Measurements from ENCODE around the gene APC2. TPM values are rescaled to one million over a fixed set of nuclear protein-coding genes. Genes with fewer than 3 reads are reported as not detected.

The APC2 gene
- total RNA-seq, 2 donors from 2014 or later, result 0.04 to 0.21 TPM

DNA sequence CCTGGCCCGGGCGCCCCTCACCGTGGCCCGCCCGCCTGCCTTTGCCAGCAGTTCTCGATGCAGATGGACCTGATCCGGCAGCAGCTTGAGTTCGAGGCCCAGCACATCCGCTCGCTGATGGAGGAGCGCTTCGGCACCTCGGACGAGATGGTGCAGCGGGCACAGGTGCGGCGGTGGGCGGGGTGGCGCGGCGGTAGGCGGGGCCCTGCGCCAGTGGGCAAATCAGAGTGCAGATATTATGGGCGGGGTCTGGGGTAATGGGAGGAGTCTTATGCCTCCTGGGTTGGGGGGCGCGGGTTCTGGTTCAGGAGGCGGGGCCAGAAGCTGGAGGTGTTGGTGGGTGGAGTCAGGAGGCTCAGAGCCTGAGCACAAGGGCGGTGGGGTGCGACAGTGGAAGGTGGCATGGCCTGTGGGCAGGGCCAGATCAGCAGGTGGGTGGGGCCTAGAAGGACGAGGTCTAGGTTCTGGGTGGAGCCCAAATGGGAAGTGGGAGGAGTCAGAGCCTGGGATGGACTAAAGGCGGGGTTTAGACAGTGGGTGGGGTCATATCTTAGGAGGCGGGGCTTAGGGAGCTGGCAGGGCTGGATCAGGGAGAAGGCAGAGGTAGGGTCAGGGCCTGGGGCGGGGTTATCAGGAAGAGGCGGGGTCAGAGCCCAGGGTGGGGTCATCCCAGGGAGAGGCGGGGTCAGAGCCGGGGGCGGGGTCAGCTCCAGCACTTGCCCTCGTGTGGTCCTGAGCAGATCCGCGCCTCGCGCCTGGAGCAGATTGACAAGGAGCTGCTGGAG, 5.6 kb downstream of the APC2 start:
- H3K27me3 Mint-ChIP-seq, result peaks cover 18% of the 10 kb centered on the region
- H3K27ac Mint-ChIP-seq, result no peak overlapping the region
- peak; percentile 65 for ATAC-seq (replicated peaks)
- peaks cover 8% of the 10 kb centered on the region for H3K36me3 Mint-ChIP-seq (ENCODE audit: low read depth)
- H3K4me3 Mint-ChIP-seq, result peak overlapping the region; percentile 23
- H3K4me1 Mint-ChIP-seq, result peaks cover 9% of the 10 kb centered on the region
- H3K9me3 Mint-ChIP-seq, result no peaks in the 10 kb centered on the region

- Mint-ChIP-seq H3K36me3 (ENCODE audit: low read depth) (peaks cover 5% of the 10 kb centered on the region), H3K9me3 (no peaks in the 10 kb centered on the region), H3K4me3 (no peak overlapping the region), H3K4me1 (peaks cover 9% of the 10 kb centered on the region), H3K27me3 (peaks cover 12% of the 10 kb centered on the region), H3K27ac (no peak overlapping the region)
- ATAC-seq (replicated peaks), result no peak
These were observed 6.4 kb downstream of the APC2 start for GRCh38 chr19:1456121-1456900.

DNA sequence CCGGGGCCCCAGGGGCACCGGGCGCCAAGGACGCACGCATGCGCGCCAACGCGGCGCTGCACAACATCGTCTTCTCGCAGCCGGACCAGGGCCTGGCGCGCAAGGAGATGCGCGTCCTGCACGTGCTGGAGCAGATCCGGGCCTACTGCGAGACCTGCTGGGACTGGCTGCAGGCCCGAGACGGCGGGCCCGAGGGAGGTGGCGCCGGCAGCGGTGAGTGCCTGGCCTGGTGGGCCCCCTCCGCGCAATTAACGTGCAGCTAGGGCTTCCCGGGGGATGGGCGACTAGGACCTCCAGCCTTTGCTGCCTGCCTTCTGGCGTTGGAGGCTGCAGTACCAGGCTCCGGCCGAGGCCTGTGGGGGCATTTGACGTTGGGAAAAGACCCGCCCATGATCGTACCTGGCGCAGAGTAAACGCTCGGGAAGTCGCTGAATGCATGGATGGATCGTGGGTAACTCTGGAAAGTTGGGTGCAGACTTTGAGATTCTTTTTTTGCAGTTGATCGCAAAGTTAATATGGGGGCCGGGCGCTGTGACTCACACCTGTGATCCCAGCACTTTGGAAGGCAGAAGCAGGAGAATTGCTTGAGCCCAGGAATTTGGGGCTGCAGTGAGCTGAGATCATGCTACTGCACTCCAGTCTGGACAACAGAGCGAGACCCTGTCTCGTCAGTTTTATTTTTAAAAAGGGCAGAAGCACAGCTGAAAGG, 7.3 kb downstream of the APC2 start:
- H3K4me3 Mint-ChIP-seq, result no peak overlapping the region
- ATAC-seq (replicated peaks), result no peak
- H3K27ac Mint-ChIP-seq, result no peak overlapping the region

GRCh38 chr19:1457892-1458291, 8.0 kb downstream of the APC2 start:
- Mint-ChIP-seq H3K4me3 (no peak overlapping the region), H3K36me3 (ENCODE audit: low read depth) (peaks cover 5% of the 10 kb centered on the region), H3K27me3 (peaks cover 12% of the 10 kb centered on the region), H3K9me3 (no peaks in the 10 kb centered on the region), H3K27ac (no peak overlapping the region), H3K4me1 (peaks cover 9% of the 10 kb centered on the region)
- no peak for ATAC-seq (replicated peaks)

More for the DNA sequence above, 7.3 kb downstream of the APC2 start:
- Mint-ChIP-seq H3K4me1 (peaks cover 9% of the 10 kb centered on the region), H3K9me3 (no peaks in the 10 kb centered on the region), H3K36me3 (ENCODE audit: low read depth) (peaks cover 5% of the 10 kb centered on the region), H3K27me3 (peaks cover 12% of the 10 kb centered on the region)

- Mint-ChIP-seq H3K27ac (no peak overlapping the region), H3K27me3 (peaks cover 6% of the 10 kb centered on the region), H3K36me3 (ENCODE audit: low read depth) (peaks cover 5% of the 10 kb centered on the region), H3K9me3 (no peaks in the 10 kb centered on the region), H3K4me1 (peaks cover 9% of the 10 kb centered on the region), H3K4me3 (no peak overlapping the region)
- ATAC-seq (replicated peaks), result no peak
These were observed 9.6 kb downstream of the APC2 start for GRCh38 chr19:1459479-1459878.

DNA sequence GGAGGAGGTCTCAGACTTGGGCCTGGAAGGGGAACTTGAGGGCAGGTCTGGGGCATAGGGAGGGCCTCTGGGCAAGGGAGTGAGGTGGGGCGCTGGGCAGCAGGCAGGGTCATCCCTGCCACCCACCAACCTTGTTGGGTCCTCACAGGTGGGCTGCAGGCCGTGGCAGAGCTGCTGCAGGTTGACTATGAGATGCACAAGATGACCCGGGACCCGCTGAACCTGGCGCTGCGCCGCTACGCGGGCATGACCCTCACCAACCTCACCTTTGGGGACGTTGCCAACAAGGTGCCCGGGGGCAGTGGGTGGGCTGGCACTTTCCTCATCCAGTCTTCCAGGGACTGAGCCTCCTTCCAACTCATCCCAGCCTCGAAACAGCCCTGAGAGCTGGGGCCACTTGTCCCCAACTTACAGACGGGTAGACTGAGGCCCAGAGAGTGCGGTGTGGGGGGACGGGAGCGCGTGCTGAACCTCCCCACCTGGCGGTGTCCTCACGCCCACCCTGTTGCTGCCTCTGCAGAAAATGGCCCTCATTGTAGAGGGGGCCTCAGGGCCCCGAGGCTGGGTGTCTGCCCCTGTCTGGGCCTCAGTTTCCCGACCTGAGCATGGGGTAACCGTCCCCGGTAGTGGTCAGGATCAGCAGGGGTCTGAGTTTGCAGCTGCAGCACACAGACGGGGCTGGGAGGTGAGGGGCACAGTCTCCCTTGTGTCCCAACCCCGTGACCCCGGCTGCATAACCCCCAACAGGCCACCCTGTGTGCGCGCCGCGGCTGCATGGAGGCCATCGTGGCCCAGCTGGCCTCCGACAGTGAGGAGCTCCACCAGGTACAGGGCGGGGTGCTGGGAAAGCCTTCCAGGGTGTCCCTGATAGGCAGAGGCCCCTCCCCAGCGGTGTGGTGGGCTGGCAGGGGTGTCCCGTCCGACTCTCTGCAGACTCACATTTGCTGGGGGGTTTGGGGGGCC, 10.4 kb downstream of the APC2 start:
- Mint-ChIP-seq H3K36me3 (ENCODE audit: low read depth) (peaks cover 5% of the 10 kb centered on the region), H3K4me3 (no peak overlapping the region), H3K27me3 (peaks cover 6% of the 10 kb centered on the region), H3K4me1 (peaks cover 9% of the 10 kb centered on the region), H3K9me3 (no peaks in the 10 kb centered on the region), H3K27ac (no peak overlapping the region)
- ATAC-seq (replicated peaks), result no peak

DNA sequence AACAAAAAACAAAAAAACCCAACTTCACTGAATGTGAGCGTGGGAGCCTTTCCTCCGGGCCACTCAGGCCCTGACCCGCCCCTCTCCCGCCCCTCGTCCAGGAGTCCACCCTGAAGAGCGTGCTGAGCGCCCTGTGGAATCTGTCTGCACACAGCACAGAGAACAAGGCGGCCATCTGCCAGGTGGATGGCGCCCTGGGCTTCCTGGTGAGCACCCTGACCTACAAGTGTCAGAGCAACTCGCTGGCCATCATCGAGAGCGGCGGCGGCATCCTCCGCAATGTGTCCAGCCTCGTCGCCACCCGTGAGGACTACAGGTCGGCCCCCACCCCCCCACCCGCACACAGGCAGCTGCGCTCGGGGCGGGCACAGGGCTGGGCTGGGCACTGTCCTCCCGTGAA, 11.9 kb downstream of the APC2 start:
- H3K27me3 Mint-ChIP-seq, result no peaks in the 10 kb centered on the region
- peaks cover 5% of the 10 kb centered on the region for H3K36me3 Mint-ChIP-seq (ENCODE audit: low read depth)
- H3K27ac Mint-ChIP-seq, result no peak overlapping the region
- H3K9me3 Mint-ChIP-seq, result no peaks in the 10 kb centered on the region
- no peak overlapping the region for H3K4me3 Mint-ChIP-seq
- H3K4me1 Mint-ChIP-seq, result peaks cover 5% of the 10 kb centered on the region
- no peak for ATAC-seq (replicated peaks)

- Mint-ChIP-seq H3K36me3 (ENCODE audit: low read depth) (no peaks in the 10 kb centered on the region), H3K4me3 (no peak overlapping the region), H3K27ac (no peak overlapping the region), H3K9me3 (no peaks in the 10 kb centered on the region), H3K4me1 (no peaks in the 10 kb centered on the region), H3K27me3 (no peaks in the 10 kb centered on the region)
- ATAC-seq (replicated peaks), result no peak
These were observed 15.5 kb downstream of the APC2 start for GRCh38 chr19:1465191-1466016.

- H3K9me3 Mint-ChIP-seq, result no peaks in the 10 kb centered on the region
- H3K27me3 Mint-ChIP-seq, result no peaks in the 10 kb centered on the region
- H3K27ac Mint-ChIP-seq, result no peak overlapping the region
- no peaks in the 10 kb centered on the region for H3K4me1 Mint-ChIP-seq
- H3K4me3 Mint-ChIP-seq, result no peak overlapping the region
- no peak for ATAC-seq (replicated peaks)
- H3K36me3 Mint-ChIP-seq (ENCODE audit: low read depth), result no peaks in the 10 kb centered on the region
These were observed 16.1 kb downstream of the APC2 start for GRCh38 chr19:1466018-1466460.

- Mint-ChIP-seq H3K9me3 (no peaks in the 10 kb centered on the region), H3K4me1 (no peaks in the 10 kb centered on the region), H3K36me3 (ENCODE audit: low read depth) (no peaks in the 10 kb centered on the region), H3K27ac (no peak overlapping the region), H3K4me3 (no peak overlapping the region), H3K27me3 (no peaks in the 10 kb centered on the region)
- no peak for ATAC-seq (replicated peaks)
These were observed 16.7 kb downstream of the APC2 start for GRCh38 chr19:1466461-1467214.

GRCh38 chr19:1467215-1467489, 17.2 kb downstream of the APC2 start:
- Mint-ChIP-seq H3K36me3 (ENCODE audit: low read depth) (no peaks in the 10 kb centered on the region), H3K27me3 (no peaks in the 10 kb centered on the region), H3K4me3 (no peak overlapping the region), H3K9me3 (no peaks in the 10 kb centered on the region), H3K4me1 (no peaks in the 10 kb centered on the region), H3K27ac (no peak overlapping the region)
- no peak for ATAC-seq (replicated peaks)

GRCh38 chr19:1467490-1468273, 17.8 kb downstream of the APC2 start:
- no peak overlapping the region for H3K27ac Mint-ChIP-seq
- H3K27me3 Mint-ChIP-seq, result no peaks in the 10 kb centered on the region
- H3K4me3 Mint-ChIP-seq, result no peak overlapping the region
- no peak for ATAC-seq (replicated peaks)
- H3K4me1 Mint-ChIP-seq, result no peaks in the 10 kb centered on the region
- no peaks in the 10 kb centered on the region for H3K36me3 Mint-ChIP-seq (ENCODE audit: low read depth)
- H3K9me3 Mint-ChIP-seq, result no peaks in the 10 kb centered on the region

All from activated T-helper 17 cell treated with anti-CD3 and anti-CD28 coated beads, Interleukin-2, amount 50 U/mL, for 72 hours (primary cell).